SK-N-SH treated with all-trans-retinoic acid at 6 μM for 48 hours (cell line): ENCODE results near the gene NRIP1.

Source experiments
- ATAC-seq: fragments of 200-7000 bp; cut with Tn5 transposase; 3 replicates; pipeline ENCODE4 v1.9.1; 2020; ENCODE audit warnings: mild to moderate bottlenecking, moderate library complexity
- ARNTL ChIP-seq: fragments of 450-650 bp; formaldehyde crosslinking; IDR thresholded peaks from 2 replicates; pipeline ENCODE4 v1.5.0; 2020; ENCODE audit warnings: low read depth, mild to moderate bottlenecking, moderate library complexity, borderline replicate concordance
- CREB5 ChIP-seq: fragments of 250-450 bp; sonication (Bioruptor Pico); IDR thresholded peaks from 2 replicates; pipeline ENCODE4 v1.5.1; 2020; ENCODE audit warnings: low read depth, mild to moderate bottlenecking, moderate library complexity
- CSDC2 ChIP-seq: fragments of 250-450 bp; sonication (Bioruptor Pico); IDR thresholded peaks from 2 replicates; pipeline ENCODE4 v1.5.0; 2020; ENCODE audit warnings: mild to moderate bottlenecking, moderate library complexity
- CSRNP3 ChIP-seq: fragments of 250-450 bp; sonication (Bioruptor Pico); IDR thresholded peaks from 2 replicates; pipeline ENCODE4 v1.5.1; 2021; ENCODE audit warnings: mild to moderate bottlenecking, moderate library complexity
- ESRRG ChIP-seq: fragments of 250-450 bp; sonication (Bioruptor Pico); IDR thresholded peaks from 2 replicates; pipeline ENCODE4 v1.6.1; 2021; ENCODE audit warnings: mild to moderate bottlenecking
- GLIS3 ChIP-seq: fragments of 250-450 bp; sonication (Bioruptor Pico); IDR thresholded peaks from 2 replicates; pipeline ENCODE4 v1.5.0; 2020; ENCODE audit warnings: mild to moderate bottlenecking, moderate library complexity
- ISL1 ChIP-seq: fragments of 250-450 bp; sonication (Bioruptor Pico); IDR thresholded peaks from 2 replicates; pipeline ENCODE4 v2.1.2; 2022; ENCODE audit warnings: mild to moderate bottlenecking, moderate library complexity
- OSR1 ChIP-seq: fragments of 250-450 bp; sonication (Bioruptor Pico); IDR thresholded peaks from 2 replicates; pipeline ENCODE4 v1.8.0; 2022; ENCODE audit warnings: moderate library complexity, mild to moderate bottlenecking, inconsistent platforms
- POU6F1 ChIP-seq: fragments of 250-450 bp; sonication (Bioruptor Pico); IDR thresholded peaks from 2 replicates; pipeline ENCODE4 v1.8.0; 2021; ENCODE audit warnings: low read depth, mild to moderate bottlenecking, moderate library complexity, borderline replicate concordance
- PPARA ChIP-seq: fragments of 250-450 bp; sonication (Bioruptor Pico); IDR thresholded peaks from 2 replicates; pipeline ENCODE4 v1.5.0; 2020; ENCODE audit warnings: mild to moderate bottlenecking, borderline replicate concordance
- RARB ChIP-seq: fragments of 250-450 bp; sonication (Bioruptor Pico); IDR thresholded peaks from 2 replicates; pipeline ENCODE4 v1.8.0; 2021; ENCODE audit warnings: mild to moderate bottlenecking, moderate library complexity
- SNAI2 ChIP-seq: fragments of 250-450 bp; sonication (Bioruptor Pico); IDR thresholded peaks from 2 replicates; pipeline ENCODE4 v1.5.0; 2020; ENCODE audit warnings: mild to moderate bottlenecking, moderate library complexity
- TCF4 ChIP-seq: fragments of 250-450 bp; sonication (Bioruptor Pico); IDR thresholded peaks from 2 replicates; pipeline ENCODE4 v1.8.0; 2021; ENCODE audit warnings: mild to moderate bottlenecking, moderate library complexity, borderline replicate concordance
- TOX ChIP-seq: fragments of 250-450 bp; sonication (Bioruptor Pico); IDR thresholded peaks from 2 replicates; pipeline ENCODE4 v1.8.0; 2021; ENCODE audit warnings: mild to moderate bottlenecking, moderate library complexity, borderline replicate concordance
- TSHZ2 ChIP-seq: fragments of 250-450 bp; sonication (Bioruptor Pico); IDR thresholded peaks from 2 replicates; pipeline ENCODE4 v1.5.0; 2020; ENCODE audit warnings: mild to moderate bottlenecking, moderate library complexity
- ZC3H10 ChIP-seq: fragments of 250-450 bp; sonication (Bioruptor Pico); IDR thresholded peaks from 2 replicates; pipeline ENCODE4 v1.5.1; 2021; ENCODE audit warnings: mild to moderate bottlenecking, moderate library complexity
- ZFP3 ChIP-seq: fragments of 250-450 bp; sonication (Bioruptor Pico); IDR thresholded peaks from 2 replicates; pipeline ENCODE4 v1.5.0; 2020; ENCODE audit warnings: mild to moderate bottlenecking, moderate library complexity
- ZFP30 ChIP-seq: fragments of 450-650 bp; formaldehyde crosslinking; IDR thresholded peaks from 2 replicates; pipeline ENCODE4 v1.5.0; 2022; ENCODE audit warnings: mild to moderate bottlenecking, moderate library complexity
- ZNF565 ChIP-seq: fragments of 450-650 bp; formaldehyde crosslinking; conservative IDR thresholded peaks from 2 replicates; pipeline ENCODE4 v1.5.0; 2020; ENCODE audit warnings: low read depth, mild to moderate bottlenecking, moderate library complexity
- ZNF70 ChIP-seq: fragments of 450-650 bp; formaldehyde crosslinking; IDR thresholded peaks from 2 replicates; pipeline ENCODE4 v1.5.0; 2020; ENCODE audit warnings: mild to moderate bottlenecking, moderate library complexity
- ZNF8 ChIP-seq: fragments of 450-650 bp; formaldehyde crosslinking; IDR thresholded peaks from 2 replicates; pipeline ENCODE4 v1.5.0; 2020; ENCODE audit warnings: mild to moderate bottlenecking, moderate library complexity

The NRIP1 gene

GRCh38 chr21:15004721-15005370 is 60.0 kb downstream of the NRIP1 start:
- TF ChIP-seq ZFP3 (CRISPR knock-in tag) (no peak), GLIS3 (CRISPR knock-in tag) (no peak), ZC3H10 (CRISPR knock-in tag) (no peak), ESRRG (no peak), RARB (no peak), CREB5 (CRISPR knock-in tag) (no peak), CSRNP3 (no peak), ZNF565 (CRISPR knock-in tag) (no peak), CSDC2 (CRISPR knock-in tag) (no peak), ZNF70 (CRISPR knock-in tag) (no peak), ISL1 (CRISPR knock-in tag) (no peak), ARNTL (CRISPR knock-in tag) (no peak), POU6F1 (CRISPR knock-in tag) (no peak), ZNF8 (CRISPR knock-in tag) (no peak), TSHZ2 (CRISPR knock-in tag) (no peak), TOX (CRISPR knock-in tag) (no peak), ZFP30 (CRISPR knock-in tag) (no peak), SNAI2 (CRISPR knock-in tag) (no peak), TCF4 (CRISPR knock-in tag) (no peak)
- no peak for ATAC-seq

- ATAC-seq: no peak
- TF ChIP-seq ZFP30 (CRISPR knock-in tag): no peak
- no peak for TF ChIP-seq ZNF565 (CRISPR knock-in tag)
- TF ChIP-seq ZNF8 (CRISPR knock-in tag): no peak
- no peak for TF ChIP-seq OSR1
Observed at GRCh38 chr21:15003463-15004135, 61.2 kb downstream of the NRIP1 start.

- TF ChIP-seq TCF4 (CRISPR knock-in tag) (no peak), SNAI2 (CRISPR knock-in tag) (no peak), TOX (CRISPR knock-in tag) (no peak), ZNF565 (CRISPR knock-in tag) (no peak), ESRRG (no peak), CSRNP3 (no peak), PPARA (CRISPR knock-in tag) (no peak), ZNF70 (CRISPR knock-in tag) (no peak), ISL1 (CRISPR knock-in tag) (no peak)
- no peak for ATAC-seq
Observed at GRCh38 chr21:15001857-15002606, 62.8 kb downstream of the NRIP1 start.
